Activated CD8-positive, alpha-beta memory T cell treated with anti-CD3 and anti-CD28 coated beads, Interleukin-2, amount 10 ng/mL, durations not matched to agents 7 days and 5 days (primary cell): ENCODE data around the gene BRCA2. TPM values are rescaled to one million over a fixed set of nuclear protein-coding genes. Genes with fewer than 3 reads are reported as not detected.

Experiments used
- ATAC-seq: fragments of 150-1000 bp; cut with Tn5 transposase; one replicate; pipeline ENCODE4 v1.10.0; 2021; ENCODE audit warnings: moderate library complexity
- CTCF ChIA-PET: fragments of 350-600 bp; sonication (Branson Sonifier 250); formaldehyde crosslinking; loops from one replicate; lab custom pipeline; 2021; ENCODE audit warnings: antibody characterized with exemption; lab: Charles Lee
- DNase-seq: peaks from one replicate; pipeline ENCODE4 v3.0.0-alpha.2; 2020
- H3K27ac Mint-ChIP-seq: one replicate; pipeline ENCODE4 v1.8.0; 2021; ENCODE audit warnings: mild to moderate bottlenecking, mixed read lengths
- H3K27me3 Mint-ChIP-seq: one replicate; pipeline ENCODE4 v1.8.0; 2021; ENCODE audit warnings: mixed read lengths
- H3K36me3 Mint-ChIP-seq: one replicate; pipeline ENCODE4 v1.8.0; 2021; ENCODE audit warnings: mild to moderate bottlenecking, mixed read lengths
- H3K4me1 Mint-ChIP-seq: one replicate; pipeline ENCODE4 v1.8.0; 2021; ENCODE audit warnings: mixed read lengths
- H3K4me3 Mint-ChIP-seq: one replicate; pipeline ENCODE4 v1.8.0; 2021; ENCODE audit warnings: mild to moderate bottlenecking, moderate library complexity, mixed read lengths
- H3K9me3 Mint-ChIP-seq: one replicate; pipeline ENCODE4 v1.8.0; 2022; ENCODE audit warnings: low read depth, mixed read lengths
- total RNA-seq, 2 experiments: library from RNA; stranded (reverse); gene quantifications; one replicate each; pipeline ENCODE4 v1.2.3, GENCODE V29; 2021

Gene BRCA2
- total RNA-seq, 2 experiments from 2014 or later: 25.1 to 37.8 TPM

DNA sequence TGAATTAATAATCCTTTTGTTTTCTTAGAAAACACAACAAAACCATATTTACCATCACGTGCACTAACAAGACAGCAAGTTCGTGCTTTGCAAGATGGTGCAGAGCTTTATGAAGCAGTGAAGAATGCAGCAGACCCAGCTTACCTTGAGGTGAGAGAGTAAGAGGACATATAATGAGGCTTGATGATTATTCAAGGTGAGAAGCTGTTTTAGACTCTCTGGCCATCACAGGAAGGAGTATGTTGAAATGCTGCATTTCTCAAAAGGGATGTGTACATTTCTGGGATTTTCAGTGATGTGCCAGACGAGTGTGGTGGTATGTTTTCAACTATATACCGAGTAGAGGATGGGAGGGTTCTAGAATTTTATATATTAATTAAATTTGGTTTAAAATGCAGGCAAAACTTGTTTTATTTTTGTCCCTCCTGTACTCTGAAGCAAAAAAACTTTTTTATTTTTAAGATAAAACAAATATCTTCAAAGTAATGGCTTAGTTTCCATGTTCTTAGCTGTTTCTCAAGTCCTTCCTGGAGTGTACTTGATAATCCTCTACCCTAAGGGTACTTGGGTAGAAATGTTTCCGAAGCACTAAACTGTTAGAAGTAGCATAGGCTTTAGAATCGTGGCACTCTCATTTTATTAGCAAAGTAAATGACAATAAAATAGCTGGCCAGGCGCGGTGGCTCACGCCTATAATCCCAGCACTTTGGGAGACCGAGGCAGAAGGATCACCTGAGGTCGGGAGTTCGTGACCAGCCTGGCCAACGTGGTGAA lies 61.5 kb downstream of the BRCA2 start:
- CTCF ChIA-PET: interaction anchor here (1.0 to 1.5 kb wide), 2 partner anchors 122 to 204 kb away, joined by 3 to 4 read pairs; no protein-coding TSS in a partner anchor

GRCh38 chr13:32378012-32378411 lies 62.7 kb downstream of the BRCA2 start:
- CTCF ChIA-PET: interaction anchor here (1.0 to 1.5 kb wide), 2 partner anchors 123 to 203 kb away, joined by 3 to 4 read pairs; no protein-coding TSS in a partner anchor

More for the DNA sequence above, 61.5 kb downstream of the BRCA2 start:
- H3K27me3 Mint-ChIP-seq: no peaks in the 10 kb centered on the region
- H3K4me3 Mint-ChIP-seq: no peak overlapping the region
- H3K36me3 Mint-ChIP-seq: peaks cover 44% of the 10 kb centered on the region
- H3K27ac Mint-ChIP-seq: no peak overlapping the region
- H3K4me1 Mint-ChIP-seq: no peaks in the 10 kb centered on the region
- H3K9me3 Mint-ChIP-seq: no peaks in the 10 kb centered on the region
- no peak for DNase-seq
- ATAC-seq: no peak

GRCh38 chr13:32381539-32381938 lies 66.2 kb downstream of the BRCA2 start:
- CTCF ChIA-PET: interaction anchor here (0.9 to 2.1 kb wide), 14 partner anchors 9 to 206 kb away, joined by 3 to 23 read pairs (median 4); partner anchors contain the start of genes BRCA2 and ZAR1L
- ATAC-seq (peak; percentile 82), DNase-seq (peak; percentile 45)
- H3K36me3 Mint-ChIP-seq: peaks cover 11% of the 10 kb centered on the region
- no peaks in the 10 kb centered on the region for H3K4me1 Mint-ChIP-seq
- no peaks in the 10 kb centered on the region for H3K27me3 Mint-ChIP-seq
- H3K4me3 Mint-ChIP-seq: no peak overlapping the region
- no peaks in the 10 kb centered on the region for H3K9me3 Mint-ChIP-seq
- no peak overlapping the region for H3K27ac Mint-ChIP-seq

More at GRCh38 chr13:32378012-32378411, 62.7 kb downstream of the BRCA2 start:
- no peak for ATAC-seq
- peaks cover 34% of the 10 kb centered on the region for H3K36me3 Mint-ChIP-seq
- no peaks in the 10 kb centered on the region for H3K27me3 Mint-ChIP-seq
- no peaks in the 10 kb centered on the region for H3K4me1 Mint-ChIP-seq
- H3K9me3 Mint-ChIP-seq: no peaks in the 10 kb centered on the region
- H3K27ac Mint-ChIP-seq: no peak overlapping the region
- no peak overlapping the region for H3K4me3 Mint-ChIP-seq
- DNase-seq: no peak

GRCh38 chr13:32383836-32384618 lies 68.7 kb downstream of the BRCA2 start:
- Mint-ChIP-seq H3K27ac (no peak overlapping the region), H3K36me3 (peaks cover 19% of the 10 kb centered on the region), H3K27me3 (no peaks in the 10 kb centered on the region), H3K9me3 (no peaks in the 10 kb centered on the region), H3K4me3 (no peak overlapping the region), H3K4me1 (peaks cover 6% of the 10 kb centered on the region)
- ATAC-seq (no peak), DNase-seq (no peak)
- CTCF ChIA-PET: no interaction called here

DNA sequence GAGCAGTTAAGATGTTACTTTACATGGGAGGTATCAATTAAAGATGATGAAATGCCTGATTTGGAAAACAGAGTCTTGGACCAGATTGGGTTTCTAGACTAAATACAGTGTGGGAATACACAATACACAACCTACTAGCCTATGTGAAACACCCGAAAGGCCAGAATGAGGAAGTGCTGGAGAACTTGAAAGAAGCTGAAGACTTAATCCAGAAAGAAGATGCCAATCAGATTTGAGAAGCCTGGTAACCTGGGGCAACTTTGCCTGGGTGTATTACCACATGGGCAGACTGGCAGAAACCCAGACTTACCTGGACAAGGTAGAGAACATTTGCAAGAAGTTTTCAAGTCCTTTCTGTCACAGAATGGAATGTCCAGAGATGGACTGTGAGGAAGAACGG lies 69.4 kb downstream of the BRCA2 start:
- H3K27me3 Mint-ChIP-seq: no peaks in the 10 kb centered on the region

GRCh38 chr13:32385410-32385809 lies 70.1 kb downstream of the BRCA2 start:
- Mint-ChIP-seq H3K9me3 (no peaks in the 10 kb centered on the region), H3K4me3 (no peak overlapping the region), H3K27ac (no peak overlapping the region), H3K27me3 (no peaks in the 10 kb centered on the region), H3K36me3 (peaks cover 14% of the 10 kb centered on the region), H3K4me1 (peaks cover 17% of the 10 kb centered on the region)
- ATAC-seq (no peak), DNase-seq (no peak)
- CTCF ChIA-PET: interaction anchor here (0.7 to 1.3 kb wide), 2 partner anchors 10 to 42 kb away, joined by 3 read pairs; partner anchors contain the start of gene N4BP2L1

More for the DNA sequence above, 69.4 kb downstream of the BRCA2 start:
- Mint-ChIP-seq H3K36me3 (peaks cover 16% of the 10 kb centered on the region), H3K4me1 (peaks cover 12% of the 10 kb centered on the region), H3K9me3 (no peaks in the 10 kb centered on the region), H3K4me3 (no peak overlapping the region), H3K27ac (no peak overlapping the region)
- CTCF ChIA-PET: no interaction called here
- ATAC-seq (no peak), DNase-seq (no peak)

- DNase-seq (peak; percentile 56), ATAC-seq (peak; percentile 97)
- H3K9me3 Mint-ChIP-seq: no peaks in the 10 kb centered on the region
- no peaks in the 10 kb centered on the region for H3K27me3 Mint-ChIP-seq
- peaks cover 30% of the 10 kb centered on the region for H3K36me3 Mint-ChIP-seq
- H3K27ac Mint-ChIP-seq: peak overlapping the region; percentile 51
- CTCF ChIA-PET: interaction anchor here (0.9 to 2.0 kb wide), 5 partner anchors 9 to 196 kb away, joined by 3 to 10 read pairs (median 5); partner anchors contain the start of genes BRCA2, N4BP2L1, PDS5B and ZAR1L
- peaks cover 33% of the 10 kb centered on the region for H3K4me1 Mint-ChIP-seq
- H3K4me3 Mint-ChIP-seq: no peak overlapping the region
Observed at GRCh38 chr13:32390048-32390447, 74.7 kb downstream of the BRCA2 start.

DNA sequence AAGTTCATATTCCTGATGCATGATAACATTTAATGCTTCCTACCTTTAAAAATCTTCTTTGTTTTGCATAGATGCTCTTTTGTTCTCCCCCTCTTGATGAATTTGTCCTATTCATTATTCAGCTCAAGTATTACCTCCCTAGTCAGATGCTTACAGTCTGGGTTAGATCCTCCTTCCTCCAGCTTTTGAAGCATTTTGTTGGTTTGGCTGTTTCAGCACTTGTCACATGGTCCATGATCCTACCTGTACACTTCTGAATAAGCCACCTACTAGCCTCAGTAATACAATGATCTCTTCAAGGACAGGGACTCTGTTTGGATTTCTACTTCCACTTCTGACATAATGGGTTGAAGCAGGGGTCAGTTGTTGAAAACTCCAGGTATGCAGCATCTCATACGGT lies 75.2 kb downstream of the BRCA2 start:
- Mint-ChIP-seq H3K9me3 (no peaks in the 10 kb centered on the region), H3K36me3 (peaks cover 30% of the 10 kb centered on the region), H3K4me1 (peaks cover 33% of the 10 kb centered on the region), H3K27ac (peak overlapping the region; percentile 74), H3K27me3 (no peaks in the 10 kb centered on the region), H3K4me3 (peak overlapping the region; percentile 10)
- peak; percentile 62 for ATAC-seq
- CTCF ChIA-PET: interaction anchor here (0.6 to 2.0 kb wide), 7 partner anchors 10 to 195 kb away, joined by 3 to 10 read pairs (median 4); partner anchors contain the start of genes BRCA2, N4BP2L1, PDS5B and ZAR1L
- DNase-seq: no peak

DNA sequence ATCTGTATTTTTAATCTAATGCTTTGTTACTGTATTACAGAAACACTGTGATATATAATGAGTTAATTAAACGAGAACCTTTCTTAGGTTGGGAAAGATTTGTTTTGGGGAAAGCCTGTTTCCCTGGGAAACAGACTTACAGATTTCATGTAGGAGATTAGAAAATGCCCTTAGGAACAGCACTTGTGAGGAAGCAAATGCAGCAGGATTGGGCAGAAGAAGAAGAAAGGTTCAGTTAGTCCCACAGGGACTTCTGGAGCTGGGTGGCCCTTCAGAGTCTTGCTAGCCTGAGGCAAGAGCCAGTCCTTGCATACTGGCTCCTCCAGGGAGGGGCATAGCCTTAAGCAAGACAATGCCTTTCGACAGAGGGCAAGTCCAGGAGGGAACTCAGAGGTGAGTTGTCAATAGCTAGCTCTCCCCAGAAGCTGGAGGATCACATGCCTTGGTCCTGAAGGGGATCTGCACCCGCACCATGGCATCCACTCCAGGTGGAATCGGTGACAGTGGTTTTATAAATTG lies 75.9 kb downstream of the BRCA2 start:
- H3K9me3 Mint-ChIP-seq: no peaks in the 10 kb centered on the region
- ATAC-seq (no peak), DNase-seq (no peak)
- H3K4me1 Mint-ChIP-seq: peaks cover 33% of the 10 kb centered on the region
- peaks cover 32% of the 10 kb centered on the region for H3K36me3 Mint-ChIP-seq
- peak overlapping the region; percentile 74 for H3K27ac Mint-ChIP-seq
- H3K27me3 Mint-ChIP-seq: no peaks in the 10 kb centered on the region
- CTCF ChIA-PET: interaction anchor here (0.6 to 2.0 kb wide), 5 partner anchors 10 to 88 kb away, joined by 3 to 10 read pairs (median 3); partner anchors contain the start of gene N4BP2L1
- no peak overlapping the region for H3K4me3 Mint-ChIP-seq

DNA sequence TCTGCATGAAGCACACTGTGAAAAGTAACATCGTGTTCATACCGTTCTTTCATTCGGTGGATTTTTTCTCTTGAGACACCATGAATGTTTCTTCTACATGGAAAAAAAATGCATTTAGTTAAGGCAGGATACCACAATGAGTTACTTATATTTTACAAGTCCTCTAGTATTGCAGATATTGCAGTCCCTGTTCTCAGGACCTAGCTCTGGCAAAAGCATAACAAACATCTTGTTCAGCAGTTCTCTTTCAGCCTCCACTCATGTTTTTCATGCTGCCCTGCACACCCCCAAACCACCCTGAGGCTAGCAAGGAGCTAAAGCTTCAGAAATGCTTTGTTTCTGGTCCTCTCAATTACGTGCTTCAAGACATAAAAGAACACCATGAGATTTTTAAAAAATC lies 87.8 kb downstream of the BRCA2 start:
- Mint-ChIP-seq H3K36me3 (peaks cover 43% of the 10 kb centered on the region), H3K4me3 (no peak overlapping the region), H3K9me3 (no peaks in the 10 kb centered on the region), H3K27ac (no peak overlapping the region), H3K4me1 (peaks cover 6% of the 10 kb centered on the region), H3K27me3 (no peaks in the 10 kb centered on the region)
- ATAC-seq: no peak
- CTCF ChIA-PET: interaction anchor here (0.6 kb wide), 1 partner anchor 34 kb away, joined by 4 read pairs; no protein-coding TSS in a partner anchor
- DNase-seq: no peak

- CTCF ChIA-PET: interaction anchor here (0.9 to 1.2 kb wide), 2 partner anchors 35 to 61 kb away, joined by 3 read pairs; no protein-coding TSS in a partner anchor
- H3K4me1 Mint-ChIP-seq: peaks cover 17% of the 10 kb centered on the region
- DNase-seq (peak; percentile 45), ATAC-seq (peak; percentile 79)
- peak overlapping the region; percentile 69 for H3K27ac Mint-ChIP-seq
- H3K36me3 Mint-ChIP-seq: peaks cover 29% of the 10 kb centered on the region
- peak overlapping the region; percentile 26 for H3K4me3 Mint-ChIP-seq
- no peaks in the 10 kb centered on the region for H3K9me3 Mint-ChIP-seq
- no peaks in the 10 kb centered on the region for H3K27me3 Mint-ChIP-seq
Observed at GRCh38 chr13:32407854-32408253, 92.5 kb downstream of the BRCA2 start.

DNA sequence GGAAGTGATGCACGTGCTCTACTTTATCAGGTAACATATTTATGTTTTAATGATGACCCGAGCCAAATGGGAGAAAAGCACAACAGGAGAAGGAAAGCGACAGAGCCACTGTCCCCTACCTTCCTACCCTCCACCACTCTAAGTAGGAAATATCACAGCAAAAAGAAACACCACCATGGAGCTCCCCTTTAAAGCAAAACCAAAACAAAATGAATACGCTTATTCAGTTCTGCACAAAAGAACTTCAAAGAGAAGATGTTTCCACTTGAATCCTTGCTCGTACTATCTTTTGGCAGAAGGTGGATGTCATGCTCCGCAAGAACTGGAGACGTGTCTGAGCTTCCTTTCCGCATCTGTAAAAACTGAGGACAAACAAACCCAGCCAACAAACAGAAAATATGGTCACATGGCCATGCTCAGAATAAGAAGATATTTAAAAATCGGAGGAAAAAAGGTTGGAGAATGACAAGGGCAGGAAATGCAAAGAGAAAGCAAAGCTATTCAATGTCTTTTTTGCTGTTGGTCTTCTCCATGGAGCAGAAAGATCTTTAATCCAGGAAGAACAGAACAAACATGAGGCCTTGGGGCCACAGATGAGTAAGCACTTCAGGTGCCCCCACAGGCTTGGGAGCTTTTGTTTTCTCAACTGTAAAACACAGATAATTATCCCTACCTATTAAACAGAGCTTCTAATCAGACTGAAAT lies 93.1 kb downstream of the BRCA2 start:
- Mint-ChIP-seq H3K4me1 (peaks cover 17% of the 10 kb centered on the region), H3K27ac (peak overlapping the region; percentile 69), H3K4me3 (peak overlapping the region; percentile 26), H3K27me3 (no peaks in the 10 kb centered on the region), H3K36me3 (peaks cover 26% of the 10 kb centered on the region), H3K9me3 (no peaks in the 10 kb centered on the region)
- peak; percentile 23 for ATAC-seq
- CTCF ChIA-PET: interaction anchor here (0.9 to 1.4 kb wide), 3 partner anchors 17 to 60 kb away, joined by 3 read pairs; no protein-coding TSS in a partner anchor
- no peak for DNase-seq
